Kasumi-1 (cell line): ENCODE data around the gene PRKRA.
"Not testable (repeated sequence)": the region's sequence is repeated elsewhere in the genome, so short reads cannot be mapped to it uniquely, and the experiment has no call there.

Experiments used
- DNase-seq, 2 experiments: peaks; one replicate each; lab custom pipeline; 2025; lab: John Stamatoyannopoulos, UW

Gene PRKRA

DNA sequence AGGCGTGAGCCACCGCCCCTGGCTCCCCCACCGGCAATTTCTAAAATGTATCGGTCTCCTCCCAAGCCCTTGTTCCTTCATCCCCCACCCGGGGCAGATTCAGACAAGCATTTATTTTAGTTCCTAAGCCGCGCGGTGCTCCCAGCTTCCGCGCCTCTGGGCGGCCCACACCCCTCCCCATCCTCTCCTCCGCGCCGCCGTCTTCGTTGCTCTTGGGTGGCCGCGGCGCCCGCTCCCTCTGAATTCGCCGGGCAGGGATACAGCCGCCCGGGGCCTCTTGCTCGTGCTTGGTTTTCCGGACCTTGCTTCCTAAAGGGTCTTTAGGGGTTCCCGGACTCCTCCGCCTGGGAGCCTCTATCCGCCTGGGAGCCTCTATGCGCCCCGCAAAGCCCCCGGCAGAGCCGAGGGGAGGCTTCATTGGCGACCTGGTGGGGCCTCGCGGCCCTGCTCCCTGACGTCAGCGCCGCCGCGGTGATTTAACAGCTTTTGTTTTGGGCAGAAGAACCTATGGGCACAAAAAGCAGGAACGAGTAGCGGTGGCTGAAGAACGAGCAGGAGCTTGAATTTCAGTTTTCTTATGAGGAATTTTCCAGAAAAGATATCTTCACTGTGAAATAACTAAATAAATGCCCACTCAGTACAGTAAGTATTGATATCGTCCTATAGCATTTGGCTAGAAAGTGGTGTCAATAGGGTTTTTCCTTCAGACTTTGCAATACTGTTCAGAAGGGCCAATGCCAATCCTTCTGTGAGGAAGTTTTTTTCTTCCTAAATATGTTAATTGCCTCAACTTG lies 37.3 kb downstream of the PRKRA start:
- peak; percentile 88 for DNase-seq

DNA sequence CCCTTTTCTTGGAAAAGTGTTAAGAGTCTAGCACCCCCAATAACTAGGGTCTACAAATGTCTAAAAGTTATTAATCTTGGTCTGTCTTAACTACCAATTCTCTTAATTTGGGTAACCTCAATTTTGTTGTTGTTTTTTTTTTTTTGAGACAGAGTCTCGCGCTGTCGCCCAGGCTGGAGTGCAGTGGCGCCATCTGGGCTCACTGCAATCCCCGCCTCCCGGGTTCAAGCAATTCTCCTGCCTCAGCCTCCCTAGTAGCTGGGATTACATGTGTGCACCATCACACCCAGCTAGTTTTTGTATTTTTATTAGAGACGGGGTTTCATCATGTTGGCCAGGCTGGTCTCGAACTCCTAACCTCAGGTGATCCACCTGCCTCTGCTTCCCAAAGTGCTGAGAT lies 38.5 kb downstream of the PRKRA start:
- not testable (repeated sequence) for DNase-seq

DNA sequence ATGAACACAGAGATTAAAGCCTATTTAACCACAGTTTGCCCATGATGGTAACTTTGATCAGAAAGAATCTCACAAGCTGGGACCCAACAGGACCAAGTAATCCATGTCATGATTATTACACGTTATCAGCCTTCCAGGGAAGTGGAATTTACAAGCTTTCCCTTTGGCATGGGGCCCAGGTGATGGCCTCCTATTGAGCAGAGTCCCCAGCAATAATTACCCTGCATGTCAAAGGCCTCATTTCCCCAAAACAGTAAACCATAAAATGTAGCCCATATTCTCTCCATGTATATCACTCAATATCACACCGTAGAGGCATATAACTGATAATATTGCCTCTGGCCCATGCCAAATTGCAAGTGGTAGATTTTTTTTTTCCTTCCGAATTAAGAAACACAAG lies 38.9 kb downstream of the PRKRA start:
- DNase-seq = no peak

DNA sequence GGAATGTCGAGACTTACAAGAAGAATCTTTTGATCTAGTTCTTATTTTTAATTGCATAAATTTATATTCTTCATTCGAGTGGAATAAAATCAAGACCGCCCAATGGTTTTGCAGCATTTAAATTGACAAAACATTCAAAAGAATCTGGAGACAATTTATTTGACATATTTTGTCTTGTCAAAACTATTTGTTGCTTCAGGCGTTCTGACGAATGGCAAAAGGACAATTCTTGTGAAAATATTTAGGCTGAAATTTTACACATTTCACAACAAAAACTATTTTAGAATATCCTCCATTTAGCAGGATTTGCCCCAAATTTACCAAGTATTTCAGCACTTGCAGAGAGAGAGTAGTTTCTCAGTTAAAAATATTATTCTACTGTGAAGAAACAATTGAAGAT lies 41.7 kb downstream of the PRKRA start:
- DNase-seq = no peak

DNA sequence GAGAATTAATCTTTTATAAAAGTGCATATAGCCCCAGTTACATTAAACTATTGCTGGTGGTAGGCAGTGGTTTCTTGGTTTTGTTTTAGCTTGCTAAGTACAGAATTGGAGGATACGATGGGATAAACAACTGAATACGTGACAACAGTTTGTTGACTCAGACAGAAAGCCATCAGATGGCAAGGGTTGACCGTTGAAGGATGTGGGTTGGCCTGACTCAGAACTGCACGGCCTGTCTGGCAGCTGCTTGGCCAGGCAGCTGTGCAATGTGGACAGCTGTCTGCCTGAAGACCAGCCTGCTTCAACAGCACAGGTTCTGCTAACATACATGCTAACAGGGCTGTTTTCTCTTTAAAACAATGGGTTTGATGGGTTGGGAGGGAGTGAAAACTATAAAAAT lies 46.6 kb downstream of the PRKRA start:
- DNase-seq = no peak

DNA sequence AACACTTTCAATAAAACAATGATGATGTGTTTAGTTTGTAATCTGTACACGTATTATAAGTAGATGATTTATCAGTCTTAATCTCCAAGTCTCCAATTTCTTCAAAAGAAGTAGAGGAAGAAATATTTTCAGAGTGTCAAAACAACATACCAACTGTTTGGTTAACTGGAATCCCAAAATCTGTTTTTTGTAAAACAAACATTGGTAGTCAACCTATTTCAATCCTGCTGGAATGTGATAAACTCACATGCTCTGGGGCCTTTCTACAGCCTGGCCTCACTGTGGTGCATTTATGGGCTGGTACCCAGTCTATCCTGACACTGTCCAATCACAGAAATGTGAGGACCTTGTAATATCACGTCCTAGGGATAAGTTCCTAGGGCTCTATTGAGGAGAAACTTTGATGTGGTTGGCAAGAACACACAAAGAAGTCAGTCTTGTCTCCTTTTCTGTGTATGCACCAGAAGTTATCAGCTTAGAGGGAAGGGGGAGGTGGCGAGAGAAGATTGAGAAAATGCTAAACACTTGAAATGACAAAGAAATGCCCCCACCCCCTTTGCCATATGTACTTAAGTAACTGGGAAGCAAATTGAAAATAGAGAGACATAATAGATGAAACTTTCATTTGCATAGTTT lies 47.2 kb downstream of the PRKRA start:
- DNase-seq = no peak

DNA sequence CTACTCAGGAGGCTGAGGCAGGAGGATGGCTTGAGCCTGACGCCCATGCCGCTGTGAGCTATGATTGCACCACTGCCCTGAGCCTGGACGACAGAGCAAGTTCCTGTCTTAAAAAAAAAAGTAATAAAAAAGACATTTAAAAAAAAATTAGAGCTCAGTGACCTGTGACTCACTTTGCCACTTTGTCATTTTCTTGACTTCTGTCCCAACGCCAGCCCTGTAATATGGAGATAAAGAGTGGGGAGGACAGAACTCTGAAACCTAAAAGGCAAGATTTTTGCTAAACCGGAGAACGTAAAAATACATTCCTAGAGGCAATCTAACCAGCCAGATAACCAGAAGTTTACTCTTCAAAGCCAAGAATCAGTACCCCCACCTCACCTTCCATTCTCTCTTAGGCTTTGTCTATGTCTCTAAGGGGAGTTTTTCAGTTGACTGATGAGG lies 49.0 kb downstream of the PRKRA start:
- DNase-seq = no peak

DNA sequence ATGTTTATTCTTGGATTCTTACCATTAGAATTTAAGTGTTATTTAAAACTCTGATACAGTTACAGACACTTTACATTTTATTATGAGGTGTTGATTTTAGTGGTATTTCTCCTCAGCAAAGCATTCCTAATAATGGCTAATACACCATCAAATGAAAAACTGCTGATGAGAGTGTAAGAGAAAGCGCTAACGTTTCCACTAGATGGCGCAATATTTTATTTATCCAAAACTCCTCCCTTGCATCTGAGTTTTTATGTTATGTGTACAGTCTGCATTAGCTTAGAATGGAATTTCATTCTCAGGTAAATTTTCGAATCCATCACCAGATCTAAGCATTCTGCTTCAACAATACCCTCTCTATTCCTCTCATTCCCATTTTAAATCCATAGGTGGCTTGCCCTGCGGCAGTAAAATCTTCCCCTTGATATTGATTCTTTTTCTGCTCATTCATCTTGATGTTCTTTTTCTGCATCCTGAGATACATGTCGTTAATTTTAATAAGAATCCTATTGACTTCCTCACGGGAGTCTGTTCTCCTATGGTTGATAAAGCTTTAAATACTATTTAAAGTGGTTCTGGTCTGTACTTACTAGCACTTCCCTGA lies 53.9 kb downstream of the PRKRA start:
- peak; percentile 81 to 88 for DNase-seq

DNA sequence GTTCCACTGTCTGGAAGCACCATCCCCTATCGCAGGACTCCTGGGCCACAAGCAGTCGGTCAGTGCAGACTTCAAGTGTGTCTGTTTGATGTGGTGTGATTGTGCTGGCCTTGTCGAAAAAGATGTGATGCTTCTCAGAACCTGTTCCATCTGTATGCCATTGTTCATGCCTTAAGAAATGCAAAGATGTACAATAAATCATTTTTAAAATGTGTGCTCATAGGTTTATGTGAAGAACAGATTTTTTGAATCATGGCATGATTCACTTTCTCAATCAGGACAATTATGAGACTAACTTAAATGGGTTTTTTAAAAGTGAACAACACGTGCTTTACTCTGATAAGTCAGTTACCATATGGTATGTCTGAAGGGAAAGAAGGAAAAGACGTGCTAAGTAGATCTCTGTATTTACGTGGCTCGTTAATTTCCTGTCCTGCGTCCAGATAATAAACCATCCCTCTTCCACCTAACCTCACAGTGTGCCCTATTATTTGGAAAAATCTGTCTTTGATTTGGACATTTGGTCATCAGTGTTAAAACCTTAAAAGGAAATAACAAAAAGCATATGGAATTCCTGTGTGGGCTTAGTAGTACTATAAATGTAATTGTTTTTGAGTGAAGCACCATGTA lies 54.9 kb downstream of the PRKRA start:
- DNase-seq = no peak

DNA sequence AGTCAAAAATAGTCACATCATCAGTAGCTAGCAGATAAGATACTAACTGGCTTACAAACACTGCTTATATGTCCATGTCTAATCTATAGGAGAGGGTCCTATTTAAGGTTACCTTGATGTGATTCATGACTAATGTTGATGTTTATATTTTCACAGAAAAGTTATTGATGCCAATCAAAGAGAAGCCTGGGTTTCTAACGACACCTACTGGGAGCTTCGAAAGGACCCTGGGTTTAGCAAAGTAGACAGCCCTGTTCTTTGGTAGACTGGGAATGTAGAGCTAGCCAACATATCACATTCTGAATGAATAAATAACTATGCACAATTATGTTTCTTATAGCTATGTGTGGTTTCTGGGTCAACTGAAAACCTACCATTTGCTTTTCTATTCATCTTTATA lies 55.7 kb downstream of the PRKRA start:
- DNase-seq = no peak

DNA sequence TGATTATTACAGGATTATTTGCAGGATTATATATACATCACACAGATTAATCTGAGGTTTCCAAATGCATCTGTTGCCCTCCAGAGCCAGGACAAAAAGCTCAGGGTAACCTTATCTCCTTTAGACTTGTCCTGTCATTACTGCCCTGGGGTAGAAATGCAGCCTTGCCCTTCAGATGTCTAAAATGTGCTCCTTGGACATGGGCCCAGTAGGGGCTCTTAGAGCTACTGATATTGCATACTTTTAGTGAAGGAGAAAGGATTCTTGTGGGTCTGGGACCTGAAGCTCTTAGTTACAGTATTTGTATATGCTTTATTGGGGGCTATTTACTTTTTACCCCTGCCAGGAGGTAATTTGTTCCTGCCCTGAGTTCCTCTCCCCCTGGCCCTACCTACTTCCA lies 56.1 kb downstream of the PRKRA start:
- no peak for DNase-seq

DNA sequence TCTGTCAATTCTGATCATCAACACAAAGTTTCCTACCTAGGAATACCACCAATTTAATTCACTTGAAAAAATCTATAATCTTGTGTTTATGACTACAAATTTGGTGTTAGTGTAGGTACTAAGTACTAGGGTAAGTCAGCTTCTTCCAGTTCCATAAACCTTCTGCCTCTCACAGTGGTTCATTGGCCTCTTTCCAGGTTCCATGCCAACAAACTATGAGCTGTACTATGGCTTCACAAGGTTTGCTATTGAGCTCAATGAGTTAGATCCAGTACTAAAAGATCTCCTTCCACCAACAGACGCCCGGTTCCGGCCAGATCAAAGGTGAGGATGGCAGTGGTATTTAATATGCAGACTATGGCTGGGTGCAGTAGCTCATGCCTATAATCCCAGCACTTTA lies 58.8 kb downstream of the PRKRA start:
- no peak for DNase-seq

DNA sequence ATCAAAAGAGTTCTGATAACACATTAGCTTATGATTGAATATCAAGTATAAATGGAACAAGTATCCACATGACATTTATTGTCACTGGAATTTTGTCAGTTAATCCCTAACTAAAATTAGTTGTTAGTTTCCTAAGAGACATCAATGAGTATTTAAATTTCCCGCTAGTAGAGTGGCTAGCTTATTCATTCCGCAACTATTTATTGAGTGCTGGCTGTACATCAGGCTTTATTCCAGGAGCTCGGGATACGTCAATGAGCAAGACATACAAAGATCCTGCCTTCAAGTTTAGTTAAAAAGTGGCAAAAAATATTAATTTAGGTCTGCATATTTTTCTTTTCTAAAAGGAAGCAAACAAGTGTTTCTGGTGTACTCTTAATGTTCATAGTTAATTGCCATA lies 59.3 kb downstream of the PRKRA start:
- DNase-seq = no peak

DNA sequence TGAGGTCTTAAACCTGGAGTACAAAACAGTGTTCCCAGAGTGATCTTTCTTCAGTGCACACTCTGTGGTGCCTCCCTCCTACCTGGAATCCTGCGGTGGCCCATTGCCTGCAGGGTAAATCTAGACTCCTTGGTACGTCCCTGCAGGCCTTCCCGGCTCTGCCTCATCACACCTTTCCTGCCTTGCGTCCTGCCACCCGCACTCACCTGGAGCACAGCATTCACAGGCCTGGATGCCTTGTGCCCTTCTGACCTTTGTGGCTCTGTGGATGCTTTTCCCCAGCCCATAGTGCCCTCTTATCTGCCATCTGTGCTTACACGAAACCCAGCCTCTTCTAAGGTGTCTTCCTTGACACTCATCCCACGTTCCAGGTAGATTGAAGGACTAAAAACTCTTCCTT lies 62.7 kb downstream of the PRKRA start:
- no peak for DNase-seq

DNA sequence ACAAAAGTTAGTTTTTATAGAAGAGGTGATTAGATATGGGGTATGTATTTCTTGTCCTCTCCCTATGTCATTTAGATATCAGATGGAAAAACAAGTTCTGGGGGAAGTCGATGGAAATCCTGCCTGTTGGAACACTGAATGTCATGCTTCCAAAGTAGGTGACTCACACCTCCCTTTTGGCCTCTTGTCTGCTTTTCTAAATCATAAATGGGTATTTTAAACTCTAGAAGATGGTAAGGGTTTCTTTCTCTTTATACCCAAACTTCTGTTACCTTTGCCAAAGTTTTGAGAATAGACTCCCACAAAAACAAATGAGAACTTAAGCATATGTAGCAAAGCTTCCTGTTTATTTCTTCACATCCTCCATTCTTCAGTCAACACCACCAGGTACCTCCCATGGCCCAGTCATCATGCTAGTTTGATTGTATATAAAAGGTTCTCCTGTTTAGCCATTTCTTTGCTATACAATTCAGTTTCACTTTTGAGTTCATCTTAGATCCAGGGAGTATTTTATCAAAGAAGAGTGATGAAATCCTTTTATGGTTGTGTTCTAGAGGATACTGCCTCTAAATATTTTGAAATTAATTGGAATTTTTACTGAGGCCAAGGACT lies 63.9 kb downstream of the PRKRA start:
- DNase-seq = no peak

DNA sequence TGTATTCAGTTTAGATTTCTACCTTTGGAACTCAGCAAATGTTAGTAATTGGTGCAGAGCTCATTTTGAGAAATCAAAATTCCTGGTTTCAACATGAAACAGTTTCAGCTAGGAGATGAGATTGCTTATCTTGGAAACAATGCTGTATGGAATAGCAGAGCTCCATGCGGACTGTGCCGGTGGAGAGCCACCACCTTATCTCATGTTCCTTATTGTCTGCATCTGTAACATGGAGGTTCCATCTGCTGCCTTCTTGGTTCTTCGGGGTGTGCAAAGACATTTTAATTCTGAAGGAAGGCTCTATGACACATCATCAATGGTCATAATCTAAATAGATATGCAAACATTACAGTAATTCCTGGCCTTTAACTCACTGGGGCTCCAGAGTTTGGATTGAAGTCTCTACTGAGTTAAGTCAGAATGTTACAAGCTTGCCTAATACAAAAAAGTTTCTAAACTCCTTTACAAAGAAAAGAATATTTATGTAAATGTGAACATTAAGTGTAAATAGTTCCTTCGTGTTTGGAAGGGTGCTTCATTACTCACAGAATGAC lies 65.3 kb downstream of the PRKRA start:
- DNase-seq = no peak

DNA sequence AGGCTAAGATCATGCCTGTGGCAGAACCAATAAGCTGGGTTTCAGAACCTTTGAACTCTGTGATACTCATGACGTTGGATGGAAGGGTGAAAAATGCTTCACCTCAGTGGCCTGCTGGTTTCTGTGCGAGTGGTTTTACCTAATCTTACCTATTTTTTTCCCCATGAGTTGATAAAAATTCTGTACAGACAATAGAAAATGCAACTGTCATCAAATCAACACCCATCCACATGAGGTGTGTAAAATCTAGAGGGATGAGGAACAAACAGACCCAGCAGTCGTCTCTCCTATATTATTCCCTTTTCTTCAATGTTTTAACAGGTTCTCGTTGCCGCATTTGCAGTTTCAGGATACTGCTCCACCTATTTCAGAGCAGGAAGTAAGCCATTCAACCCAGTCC lies 67.3 kb downstream of the PRKRA start:
- DNase-seq = no peak
